RPMI8226 (cell line): Measurements from ENCODE around the gene VCAN.

Experiments used
- DNase-seq: peaks from one replicate; pipeline ENCODE4 v3.0.0-alpha.2; 2015

VCAN gene

DNA sequence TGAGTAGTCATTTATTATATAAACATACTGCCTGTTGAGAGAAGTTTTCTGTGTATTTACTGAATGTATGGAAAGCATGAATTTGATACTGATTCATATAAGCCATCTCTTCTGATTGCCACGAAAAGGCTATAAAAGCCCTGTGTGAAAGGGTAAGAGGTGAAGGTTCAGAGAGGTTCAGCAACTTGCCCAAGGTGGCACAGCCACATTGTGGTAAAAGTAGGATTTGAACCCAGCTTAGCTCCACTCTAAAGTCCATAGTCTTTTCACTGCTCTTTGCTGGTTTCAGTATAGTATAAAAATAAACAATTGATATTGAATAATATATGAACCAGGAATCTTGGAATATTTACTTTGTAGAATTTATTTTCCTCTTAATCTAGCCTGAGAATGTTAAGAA, 71.3 kb downstream of the VCAN start:
- no peak for DNase-seq

DNA sequence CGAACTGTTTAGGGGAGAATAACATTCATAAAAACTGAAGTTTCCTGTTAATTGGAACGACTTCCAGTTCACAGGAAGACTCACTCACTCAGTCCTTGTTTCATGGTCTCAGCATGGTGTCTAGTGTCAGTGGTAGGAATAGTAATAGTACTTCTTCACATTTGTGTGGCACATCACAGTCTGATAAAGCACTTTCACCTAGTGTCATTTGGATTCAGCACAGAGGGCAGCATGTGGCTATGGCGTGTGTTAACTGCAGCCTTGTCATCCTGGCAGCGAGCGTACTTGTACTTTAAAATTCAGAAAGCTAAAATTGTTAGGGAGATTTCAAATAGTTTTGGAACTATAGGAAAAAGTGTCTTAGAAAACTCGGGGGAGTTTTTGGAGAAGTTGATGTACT, 72.4 kb downstream of the VCAN start:
- no peak for DNase-seq

- no peak for DNase-seq
Observed at GRCh38 chr5:83547161-83547560, 75.6 kb downstream of the VCAN start.

GRCh38 chr5:83547889-83548288, 76.3 kb downstream of the VCAN start:
- DNase-seq, result no peak

DNA sequence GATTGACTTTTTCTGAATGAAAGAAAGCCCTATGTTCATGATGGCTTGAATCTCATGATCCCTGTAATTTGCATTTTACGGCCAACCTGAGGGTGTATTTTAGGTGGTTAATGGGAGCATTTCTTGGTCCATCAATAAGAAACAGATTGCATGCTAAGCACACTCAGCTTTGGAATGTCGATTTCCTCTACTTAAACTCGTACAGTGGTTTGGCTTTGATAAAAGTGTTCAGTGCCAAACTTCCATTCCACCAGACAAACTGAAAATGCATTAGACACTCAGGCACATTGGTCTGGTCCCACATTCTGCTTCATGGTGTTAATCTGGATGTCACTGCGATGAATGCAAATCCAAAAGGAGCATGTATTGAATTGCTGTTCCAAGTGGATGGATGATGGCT, 77.0 kb downstream of the VCAN start:
- DNase-seq, result no peak

- no peak for DNase-seq
Observed at GRCh38 chr5:83549076-83549475, 77.5 kb downstream of the VCAN start.

DNA sequence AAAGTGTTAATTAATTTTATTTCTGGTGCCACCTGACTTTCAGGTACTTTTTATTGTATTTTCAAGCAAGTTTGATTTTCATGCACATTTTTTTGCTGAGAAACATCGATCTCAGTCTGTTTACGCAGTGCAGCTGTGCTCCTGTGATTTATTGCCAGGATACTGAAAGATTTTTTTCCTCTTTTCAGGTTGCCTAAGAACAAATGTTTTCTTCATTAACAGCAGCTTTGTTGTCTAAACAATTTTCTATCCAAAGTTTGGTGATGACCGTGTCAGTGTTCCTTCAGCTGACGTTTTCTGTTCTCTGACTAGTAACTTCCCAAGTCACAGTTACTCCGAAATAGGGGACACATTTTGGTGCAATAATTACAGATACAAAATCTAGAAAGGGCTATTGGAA, 78.1 kb downstream of the VCAN start:
- DNase-seq, result no peak

GRCh38 chr5:83551821-83552220, 80.3 kb downstream of the VCAN start:
- DNase-seq, result no peak

- no peak for DNase-seq
Observed at GRCh38 chr5:83552275-83552674, 80.7 kb downstream of the VCAN start.

GRCh38 chr5:83553000-83553486, 81.5 kb downstream of the VCAN start:
- no peak for DNase-seq

- no peak for DNase-seq
Observed at GRCh38 chr5:83554133-83554532, 82.6 kb downstream of the VCAN start.

DNA sequence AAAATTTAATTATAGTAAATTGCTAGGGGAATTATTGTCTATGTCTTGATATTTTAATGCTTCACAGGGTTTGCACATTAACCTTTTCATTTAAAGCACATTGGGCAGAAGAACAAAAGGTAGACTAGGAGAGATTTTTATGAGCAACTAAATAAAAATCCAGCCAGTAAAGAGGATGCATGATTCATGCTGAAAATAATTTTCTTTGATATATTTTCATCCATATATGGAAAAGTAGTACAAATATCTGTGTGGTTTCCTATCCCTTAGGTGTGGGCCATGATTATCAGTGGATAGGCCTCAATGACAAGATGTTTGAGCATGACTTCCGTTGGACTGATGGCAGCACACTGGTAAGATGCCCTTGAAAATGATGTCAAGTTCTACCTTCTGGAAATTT, 83.1 kb downstream of the VCAN start:
- no peak for DNase-seq

GRCh38 chr5:83555263-83555662, 83.7 kb downstream of the VCAN start:
- DNase-seq, result no peak

DNA sequence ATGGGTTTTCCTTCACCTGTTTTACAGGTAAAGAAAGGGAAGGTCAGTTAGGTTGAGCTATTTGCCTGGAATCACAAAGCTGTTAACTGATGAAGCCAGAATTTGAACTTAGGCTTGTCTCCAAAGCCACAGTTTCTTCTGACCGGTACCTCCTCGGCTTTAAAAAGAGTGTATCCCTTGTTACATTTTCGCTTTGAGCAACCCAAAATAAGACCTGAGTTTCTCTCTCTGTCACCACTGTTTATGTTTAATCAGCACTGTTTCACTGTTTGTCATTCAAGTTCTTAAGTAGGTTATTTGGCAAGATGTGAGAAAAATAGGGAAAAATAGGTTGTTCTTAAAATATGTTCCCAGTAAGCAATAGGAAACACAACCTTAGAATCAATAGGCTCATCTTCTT, 84.6 kb downstream of the VCAN start:
- DNase-seq, result no peak

DNA sequence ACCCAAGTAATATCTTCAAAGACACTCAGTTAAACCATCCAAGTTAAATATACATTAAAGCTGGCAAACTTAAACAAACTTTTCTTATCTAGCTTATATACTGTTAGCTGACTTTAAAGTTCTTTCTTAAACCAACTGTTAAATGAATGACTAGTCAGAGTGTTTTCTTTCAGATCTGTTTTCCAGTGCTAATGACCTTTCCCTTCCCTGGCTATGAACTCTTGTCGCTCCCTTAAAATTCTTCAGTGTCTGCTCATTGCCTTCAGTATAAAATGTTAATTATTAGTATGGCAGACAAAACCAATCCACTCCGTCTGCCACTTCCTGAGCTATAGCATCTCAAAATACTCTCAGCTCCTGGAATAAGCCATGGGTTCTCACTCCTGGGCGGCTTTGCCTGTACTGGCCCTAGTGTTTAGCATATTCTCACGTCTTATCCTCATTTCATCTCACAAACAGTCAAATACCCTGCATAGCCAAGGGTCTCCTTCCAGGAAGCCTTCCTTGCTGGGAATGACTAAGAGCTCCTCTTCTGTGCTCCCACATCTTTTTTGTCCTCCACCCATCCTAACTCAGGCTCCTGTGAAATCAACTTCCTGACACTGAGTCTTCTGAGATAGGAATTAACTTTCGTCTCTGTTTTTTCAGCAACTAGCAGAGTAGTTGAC, 87.7 kb downstream of the VCAN start:
- DNase-seq, result no peak

DNA sequence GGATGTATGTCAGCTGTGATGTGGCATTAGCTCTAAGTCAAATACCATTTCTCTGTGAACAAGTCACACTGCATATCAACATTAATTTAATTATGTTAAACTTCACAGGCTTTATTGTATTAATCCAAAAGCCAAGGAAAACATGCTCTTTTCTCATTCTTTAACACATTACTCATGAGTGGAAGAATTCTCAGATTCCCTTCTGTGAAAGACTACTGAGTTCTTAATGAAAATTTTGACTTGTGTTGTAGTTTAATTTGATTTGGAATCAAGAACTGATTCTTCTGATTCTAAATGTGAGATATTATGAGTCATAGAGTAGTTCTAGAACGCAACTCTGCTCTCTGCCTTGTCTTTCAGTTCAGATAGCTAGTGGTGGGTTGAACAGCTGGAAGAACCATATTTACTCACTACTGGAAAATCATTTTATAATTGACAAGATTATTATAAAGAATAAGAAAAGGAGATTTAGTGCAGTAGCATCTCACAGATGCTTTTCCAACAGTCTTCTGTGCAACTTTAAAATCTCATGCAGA, 90.6 kb downstream of the VCAN start:
- DNase-seq, result no peak

DNA sequence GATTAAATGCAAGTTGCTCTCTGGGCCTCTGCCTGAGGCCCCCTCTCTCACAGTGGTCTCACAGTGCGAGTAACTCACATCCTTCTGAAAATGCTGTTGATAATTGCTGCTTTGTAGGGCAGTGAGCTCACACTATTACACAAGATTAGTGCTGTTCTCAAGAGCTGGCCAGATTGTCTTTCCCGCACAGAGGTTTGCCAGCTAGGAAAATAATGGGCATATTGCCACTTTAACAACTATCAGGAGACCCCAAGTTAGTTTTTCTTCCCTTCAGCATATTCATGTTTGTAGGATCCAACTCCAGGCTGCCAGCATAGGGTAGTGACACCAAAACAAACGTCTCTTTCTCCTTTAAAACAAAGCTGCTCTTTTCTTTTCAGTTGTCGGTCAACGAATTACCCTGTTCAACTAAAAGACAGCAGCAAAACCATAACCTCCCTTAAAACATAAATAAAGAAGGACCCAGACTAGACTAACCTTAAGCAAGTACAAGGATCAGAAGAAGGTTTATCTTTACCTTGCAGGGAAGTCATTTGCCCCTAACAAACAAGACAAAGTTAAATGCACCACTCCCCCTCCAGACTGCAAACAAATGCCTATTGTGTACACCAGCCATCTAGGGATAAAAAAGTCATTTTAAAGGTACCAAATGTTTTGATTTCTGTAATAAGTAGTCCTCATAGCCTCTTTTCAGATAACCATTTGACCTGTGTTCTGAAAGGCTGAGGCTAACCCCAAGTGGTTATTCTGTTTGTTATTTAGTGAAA, 91.4 kb downstream of the VCAN start:
- DNase-seq, result no peak

GRCh38 chr5:83563631-83564030, 92.1 kb downstream of the VCAN start:
- DNase-seq, result no peak

GRCh38 chr5:83564069-83564749, 92.7 kb downstream of the VCAN start:
- DNase-seq, result peak; percentile 35

- no peak for DNase-seq
Observed at GRCh38 chr5:83567741-83568140, 96.2 kb downstream of the VCAN start.

DNA sequence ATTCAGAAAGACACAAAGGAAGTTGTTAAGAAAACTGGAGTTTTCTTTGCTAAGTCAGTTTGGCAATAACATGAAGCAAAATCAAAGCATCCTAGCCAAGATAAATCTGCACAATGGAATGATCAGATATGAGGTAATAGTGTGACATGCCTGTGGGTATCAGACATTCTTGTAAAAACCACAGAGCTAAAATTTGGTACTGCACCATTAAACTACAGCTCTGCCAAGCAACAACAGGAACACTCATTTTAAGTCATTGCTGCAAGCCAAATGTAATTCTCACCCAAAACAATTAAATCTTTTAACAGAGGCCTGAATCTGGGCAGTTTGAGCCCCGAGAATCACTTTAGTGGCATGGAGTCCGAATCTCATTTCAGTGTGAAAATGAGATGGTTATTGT, 96.6 kb downstream of the VCAN start:
- DNase-seq, result no peak

- no peak for DNase-seq
Observed at GRCh38 chr5:83570916-83571315, 99.4 kb downstream of the VCAN start.

- no peak for DNase-seq
Observed at GRCh38 chr5:83572271-83572670, 100.7 kb downstream of the VCAN start.

GRCh38 chr5:83576341-83576740, 104.8 kb downstream of the VCAN start:
- no peak for DNase-seq
